Keratinocyte (primary cell): ENCODE measurements around the gene FOXC1. TPM values are rescaled to one million over a fixed set of nuclear protein-coding genes. Genes with fewer than 3 reads are reported as not detected.

Experiments
- DNase-seq: peaks from one replicate; pipeline ENCODE4 v3.0.0-alpha.2; 2011; ENCODE audit warnings: low read depth, missing footprints, low spot score
- FAIRE-seq: peaks from 2 replicates; lab custom pipeline; 2011; peaks lifted over from hg19 to GRCh38; lab: Jason Lieb, UNC
- H2AFZ ChIP-seq: 2 replicates; pipeline ENCODE4 v1.6.0; 2012; ENCODE audit warnings: low read length, control low read depth, inconsistent platforms; ENCODE audit not compliant: control insufficient read depth
- H3K27ac ChIP-seq: 2 replicates; pipeline ENCODE4 v1.5.1; 2011; ENCODE audit warnings: low read length; ENCODE audit not compliant: control insufficient read depth, insufficient read depth
- H3K27me3 ChIP-seq: 3 replicates; pipeline ENCODE4 v1.6.0; 2011; ENCODE audit warnings: low read length; ENCODE audit not compliant: control insufficient read depth, insufficient read depth; ENCODE audit errors: extremely low read depth
- H3K36me3 ChIP-seq, 2 experiments: 2 replicates in 1 of 2; 3 replicates in 1 of 2; pipeline ENCODE4 v1.5.1; 2011; ENCODE audit warnings: low read length in 2 of 2, mild to moderate bottlenecking in 1 of 2; ENCODE audit not compliant: control insufficient read depth in 2 of 2, insufficient read depth in 2 of 2; ENCODE audit errors: extremely low read depth in 1 of 2
- H3K4me1 ChIP-seq: 3 replicates; pipeline ENCODE4 v1.5.1; 2011; ENCODE audit warnings: low read length; ENCODE audit not compliant: control insufficient read depth, insufficient read depth; ENCODE audit errors: extremely low read depth
- H3K4me2 ChIP-seq: 3 replicates; pipeline ENCODE4 v1.6.0; 2011; ENCODE audit warnings: low read depth, low read length; ENCODE audit not compliant: control insufficient read depth, insufficient read depth; ENCODE audit errors: extremely low read depth
- H3K4me3 ChIP-seq, 3 experiments: fragments of 200-600 bp in 1 of 3; sonication (generic) in 1 of 3; 2 replicates in 2 of 3; 3 replicates in 1 of 3; pipeline ENCODE4 v1.5.1; 2011 to 2016; ENCODE audit warnings: low read length in 3 of 3, mild to moderate bottlenecking in 3 of 3, control low read depth in 2 of 3, inconsistent platforms in 1 of 3, low read depth in 1 of 3, mixed read lengths in 1 of 3, mixed run types in 1 of 3, moderate library complexity in 1 of 3; ENCODE audit not compliant: control insufficient read depth in 2 of 3, insufficient read depth in 2 of 3; ENCODE audit errors: extremely low read depth in 1 of 3
- H3K79me2 ChIP-seq: 2 replicates; pipeline ENCODE4 v1.6.0; 2012; ENCODE audit warnings: low read length; ENCODE audit not compliant: control insufficient read depth, insufficient read depth
- H3K9ac ChIP-seq: 3 replicates; pipeline ENCODE4 v1.6.0; 2011; ENCODE audit warnings: low read length; ENCODE audit not compliant: control insufficient read depth, insufficient read depth; ENCODE audit errors: extremely low read depth
- H3K9me1 ChIP-seq: 3 replicates; pipeline ENCODE4 v1.6.0; 2011; ENCODE audit warnings: low read length; ENCODE audit not compliant: control insufficient read depth, insufficient read depth; ENCODE audit errors: extremely low read depth
- H3K9me3 ChIP-seq: 2 replicates; pipeline ENCODE4 v1.5.1; 2012; ENCODE audit warnings: low read depth, low read length; ENCODE audit not compliant: control insufficient read depth
- H4K20me1 ChIP-seq: 3 replicates; pipeline ENCODE4 v1.6.0; 2011; ENCODE audit warnings: low read length; ENCODE audit not compliant: control insufficient read depth, insufficient read depth; ENCODE audit errors: extremely low read depth
- EZH2 ChIP-seq: IDR thresholded peaks from one replicate; pipeline ENCODE4 v1.6.1; 2012; ENCODE audit warnings: inconsistent platforms, mild to moderate bottlenecking, low read length, moderate library complexity
- dilution Hi-C: fragments of 300-500 bp; cut with MboI; formaldehyde crosslinking; loops from one replicate; pipeline ENCODE4 v1.7.0; 2020; ENCODE audit warnings: low sequenced_read_pairs; ENCODE audit not compliant: extremely low pct_ligation_motif_present
- polyA plus RNA-seq, 5 experiments: library from polyadenylated mRNA; depleted of rRNA in 3 of 5; stranded (reverse) in 3 of 5; stranded (forward) in 1 of 5; unstranded in 1 of 5; fragments of >200 nt; gene quantifications; 1 replicate in 1 of 5; 2 replicates in 3 of 5; 3 replicates in 1 of 5; pipeline versions ENCODE4 v1.2.1 to v1.2.3, GENCODE V29; 2011 to 2012; ENCODE audit warnings: missing spikeins in 2 of 5, low read depth in 1 of 5, low replicate concordance in 1 of 5
- TF ChIP-seq, protein P1 (sequence below), 3 experiments: IDR thresholded peaks in 1 of 3; conservative IDR thresholded peaks in 1 of 3; optimal IDR thresholded peaks in 1 of 3; 2 replicates in 2 of 3; 3 replicates in 1 of 3; pipeline versions ENCODE3 to v1.5.1; 2011; ENCODE audit warnings: low read length in 3 of 3, mild to moderate bottlenecking in 3 of 3, moderate library complexity in 2 of 3, control low read depth in 1 of 3, inconsistent platforms in 1 of 3; ENCODE audit not compliant: insufficient read depth in 2 of 3; ENCODE audit errors: extremely low read depth in 1 of 3

The FOXC1 gene
- polyA plus RNA-seq, 1 donor (not counting 4 experiments of a cell fraction or from before 2014, with no cell fraction given) = 4.3 TPM

DNA sequence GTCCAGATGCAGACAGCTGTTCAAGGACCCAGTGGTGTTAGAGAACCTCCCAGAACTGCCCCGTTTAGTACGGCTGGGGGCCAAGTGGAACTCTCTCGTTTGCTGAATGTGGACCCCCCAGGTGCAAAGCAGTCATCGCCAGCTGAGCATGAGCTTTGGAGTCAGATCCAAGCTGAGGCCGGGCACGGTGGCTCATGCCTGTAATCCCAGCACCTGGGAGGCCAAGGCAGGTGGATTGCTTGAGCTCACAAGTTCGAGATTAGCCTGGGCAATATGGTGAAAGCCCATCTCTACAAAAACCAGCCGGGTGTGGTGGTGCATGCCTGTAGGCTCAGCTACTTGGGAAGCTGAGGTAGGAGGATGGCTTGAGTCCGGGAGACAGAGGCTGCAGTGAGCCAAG, 29.7 kb downstream of the FOXC1 start:
- Histone ChIP-seq H3K4me1 (peaks cover 29% of the 10 kb centered on the region), H3K79me2 (no peaks in the 10 kb centered on the region), H3K27me3 (no peaks in the 10 kb centered on the region), H3K4me3 (no peak overlapping the region), H2AFZ (no peak overlapping the region), H3K36me3 (no peaks in the 10 kb centered on the region), H3K9me1 (no peaks in the 10 kb centered on the region), H3K4me2 (no peak overlapping the region), H3K9ac (no peak overlapping the region), H3K27ac (no peak overlapping the region), H3K9me3 (no peaks in the 10 kb centered on the region), H4K20me1 (no peaks in the 10 kb centered on the region)
- no peak for TF ChIP-seq EZH2
- TF ChIP-seq, protein P1, sequence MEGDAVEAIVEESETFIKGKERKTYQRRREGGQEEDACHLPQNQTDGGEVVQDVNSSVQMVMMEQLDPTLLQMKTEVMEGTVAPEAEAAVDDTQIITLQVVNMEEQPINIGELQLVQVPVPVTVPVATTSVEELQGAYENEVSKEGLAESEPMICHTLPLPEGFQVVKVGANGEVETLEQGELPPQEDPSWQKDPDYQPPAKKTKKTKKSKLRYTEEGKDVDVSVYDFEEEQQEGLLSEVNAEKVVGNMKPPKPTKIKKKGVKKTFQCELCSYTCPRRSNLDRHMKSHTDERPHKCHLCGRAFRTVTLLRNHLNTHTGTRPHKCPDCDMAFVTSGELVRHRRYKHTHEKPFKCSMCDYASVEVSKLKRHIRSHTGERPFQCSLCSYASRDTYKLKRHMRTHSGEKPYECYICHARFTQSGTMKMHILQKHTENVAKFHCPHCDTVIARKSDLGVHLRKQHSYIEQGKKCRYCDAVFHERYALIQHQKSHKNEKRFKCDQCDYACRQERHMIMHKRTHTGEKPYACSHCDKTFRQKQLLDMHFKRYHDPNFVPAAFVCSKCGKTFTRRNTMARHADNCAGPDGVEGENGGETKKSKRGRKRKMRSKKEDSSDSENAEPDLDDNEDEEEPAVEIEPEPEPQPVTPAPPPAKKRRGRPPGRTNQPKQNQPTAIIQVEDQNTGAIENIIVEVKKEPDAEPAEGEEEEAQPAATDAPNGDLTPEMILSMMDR (optimal IDR thresholded peaks at IDR 0.05 in 1 of 3, IDR thresholded peaks at IDR 0.05 in 1 of 3, conservative IDR thresholded peaks at IDR 0.05 in 1 of 3; ENCODE audit: extremely low read depth in 1 of 3, insufficient read depth in 2 of 3, low read length in 3 of 3) = no peak
- FAIRE-seq (no peak), DNase-seq (no peak)
- dilution Hi-C loops = no loop called here

DNA sequence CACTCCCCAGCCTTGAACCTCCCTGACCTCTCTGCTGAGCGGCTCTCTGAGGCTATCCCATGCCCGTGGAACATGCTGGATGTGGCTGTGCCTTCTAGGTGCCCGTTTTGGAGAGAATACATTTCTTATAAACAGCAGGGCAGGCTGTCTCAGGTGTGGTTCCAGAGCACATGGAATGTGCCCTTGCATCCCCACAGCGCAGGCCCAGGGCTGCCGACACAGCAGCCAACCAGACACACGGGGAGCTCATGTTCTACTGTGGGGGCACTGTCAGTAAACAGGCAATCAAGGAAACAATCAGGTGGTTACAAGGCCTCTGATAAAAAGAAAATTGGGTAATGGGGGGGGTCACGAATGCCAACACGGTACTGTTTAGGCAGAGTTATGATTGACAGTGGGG, 30.8 kb downstream of the FOXC1 start:
- Histone ChIP-seq H4K20me1 (no peaks in the 10 kb centered on the region), H3K9me3 (no peaks in the 10 kb centered on the region), H3K27me3 (no peaks in the 10 kb centered on the region), H3K79me2 (no peaks in the 10 kb centered on the region), H3K4me1 (peaks cover 29% of the 10 kb centered on the region), H2AFZ (no peak overlapping the region), H3K4me3 (no peak overlapping the region), H3K9ac (no peak overlapping the region), H3K9me1 (no peaks in the 10 kb centered on the region), H3K36me3 (no peaks in the 10 kb centered on the region), H3K27ac (no peak overlapping the region), H3K4me2 (no peak overlapping the region)
- TF ChIP-seq EZH2 = no peak
- TF ChIP-seq, protein P1 (optimal IDR thresholded peaks at IDR 0.05 in 1 of 3, IDR thresholded peaks at IDR 0.05 in 1 of 3, conservative IDR thresholded peaks at IDR 0.05 in 1 of 3; ENCODE audit: extremely low read depth in 1 of 3, insufficient read depth in 2 of 3, low read length in 3 of 3) = no peak
- DNase-seq (no peak), FAIRE-seq (no peak)
- dilution Hi-C loops = no loop called here
